GM12892 (cell line): ENCODE data around the gene CCL7.

Experiments
- POLR2A ChIP-seq: IDR thresholded peaks from 2 replicates; pipeline ENCODE4 v1.6.1; 2011; ENCODE audit warnings: low read depth, low read length, control low read depth
- POLR2AphosphoS5 ChIP-seq: IDR thresholded peaks from 2 replicates; pipeline ENCODE4 v1.6.1; 2011; ENCODE audit warnings: low read depth, low read length, control low read depth

- TF ChIP-seq POLR2AphosphoS5, result no peak
- no peak for TF ChIP-seq POLR2A
These were observed 29.0 kb upstream of the CCL7 start for GRCh38 chr17:34241062-34241461.
